OCI-LY3 (cell line): ENCODE results near the gene ARMC8.

Experiments
- H2AFZ ChIP-seq: fragments of 200-600, 300-600 bp; shearing (Covaris generic); 2 replicates; pipeline ENCODE4 v1.6.0; 2014; ENCODE audit warnings: antibody characterized with exemption, low read depth, low read length
- H3K27ac ChIP-seq: fragments of 200-600, 300-600 bp; sonication (generic); 2 replicates; pipeline ENCODE4 v1.5.1; 2014; ENCODE audit warnings: mild to moderate bottlenecking, low read length, moderate library complexity, mixed read lengths
- H3K27me3 ChIP-seq: fragments of 200-600, 300-600 bp; sonication (generic); 2 replicates; pipeline ENCODE4 v1.6.1; 2014; ENCODE audit warnings: low read depth, low read length, mixed read lengths
- H3K36me3 ChIP-seq: fragments of 200-600, 300-600 bp; sonication (generic); replicated peaks from 2 replicates; pipeline ENCODE3; 2014; ENCODE audit warnings: low read depth, low read length, mixed read lengths
- H3K4me1 ChIP-seq: fragments of 300-600, 200-600 bp; sonication (generic); 2 replicates; pipeline ENCODE4 v1.6.1; 2014; ENCODE audit warnings: low read length, mixed read lengths
- H3K4me2 ChIP-seq: fragments of 200-600, 300-600 bp; sonication (generic); 2 replicates; pipeline ENCODE4 v1.6.1; 2014; ENCODE audit warnings: low read length, mixed read lengths
- H3K4me3 ChIP-seq: fragments of 300-600, 200-600 bp; sonication (generic); 2 replicates; pipeline ENCODE4 v1.5.1; 2014; ENCODE audit warnings: antibody characterized with exemption, mild to moderate bottlenecking, low read length, moderate library complexity
- H3K79me2 ChIP-seq: fragments of 300-600, 200-600 bp; shearing (Covaris generic); 2 replicates; pipeline ENCODE4 v1.6.1; 2014; ENCODE audit warnings: mild to moderate bottlenecking, low read length, mixed read lengths
- H3K9ac ChIP-seq: fragments of 300-600, 200-600 bp; shearing (Covaris generic); 2 replicates; pipeline ENCODE4 v1.6.0; 2014; ENCODE audit warnings: mild to moderate bottlenecking, low read length, moderate library complexity
- H3K9me3 ChIP-seq: fragments of 200-600, 300-600 bp; shearing (Covaris generic); 2 replicates; pipeline ENCODE4 v1.6.1; 2014; ENCODE audit warnings: low read length, mixed read lengths; ENCODE audit not compliant: insufficient read depth
- H4K20me1 ChIP-seq: fragments of 200-600, 300-600 bp; sonication (generic); 2 replicates; pipeline ENCODE4 v1.6.1; 2016; ENCODE audit warnings: low read length, mixed read lengths; ENCODE audit not compliant: insufficient read depth
- CTCF ChIP-seq: fragments of 200-600, 300-600 bp; sonication (generic); IDR thresholded peaks from 2 replicates; pipeline ENCODE4 v1.5.1; 2014; ENCODE audit warnings: antibody characterized with exemption, low read length, low read depth
- EZH2phosphoT487 ChIP-seq: fragments of 200-600 bp; shearing (Covaris generic); IDR thresholded peaks from 2 replicates; pipeline ENCODE4 v1.6.1; 2018; ENCODE audit warnings: antibody characterized with exemption, mixed run types, low read depth

Gene ARMC8

GRCh38 chr3:138344754-138345153, 157.7 kb downstream of the ARMC8 start:
- H2AFZ ChIP-seq = no peak overlapping the region
- H3K27ac ChIP-seq = no peak overlapping the region
- no peaks in the 10 kb centered on the region for H3K4me1 ChIP-seq
- H3K9me3 ChIP-seq = no peaks in the 10 kb centered on the region
- no peak for TF ChIP-seq CTCF
- no peak for TF ChIP-seq EZH2phosphoT487
- H3K27me3 ChIP-seq = peaks cover 10% of the 10 kb centered on the region; the same call in 1 of the 2 replicates
- H3K9ac ChIP-seq = no peak overlapping the region
- no peak overlapping the region for H3K4me3 ChIP-seq
- H3K79me2 ChIP-seq = no peaks in the 10 kb centered on the region
- no peaks in the 10 kb centered on the region for H3K36me3 ChIP-seq
- H4K20me1 ChIP-seq = no peaks in the 10 kb centered on the region
- H3K4me2 ChIP-seq = no peak overlapping the region
